ENCODE data around the gene DCC. TPM values are rescaled to one million over a fixed set of nuclear protein-coding genes. Genes with fewer than 3 reads are reported as not detected.

DCC gene
- total and polyA plus RNA-seq, 2 experiments from 2014 or later, result not detected

DNA sequence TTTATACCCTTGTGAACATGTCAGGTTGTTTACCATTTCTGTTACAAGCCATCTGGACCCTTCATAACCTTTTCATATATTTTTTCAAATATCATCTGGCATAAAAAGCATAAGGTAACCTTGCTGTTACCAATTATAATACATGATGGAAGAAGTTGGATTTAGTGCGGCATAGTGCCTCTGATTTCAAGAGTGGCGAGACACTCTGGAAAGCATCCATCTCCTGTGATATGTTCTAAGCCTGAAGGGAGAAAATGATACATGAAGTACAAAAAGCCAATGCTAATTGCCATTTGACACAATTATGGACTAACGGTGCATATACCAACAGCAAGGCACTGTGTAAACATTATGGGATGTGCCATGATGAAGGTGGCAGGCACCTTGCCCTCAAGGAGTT, 75.1 kb downstream of the DCC start:
- in situ Hi-C loops (cut with MboI), result no loop called here
- TF ChIP-seq EZH2 (IDR thresholded peaks at IDR 0.05; ENCODE audit: insufficient read depth, poor library complexity, severe bottlenecking) (no peak), EZH2phosphoT487 (IDR thresholded peaks at IDR 0.05; ENCODE audit: insufficient read depth, low read depth) (no peak)
- H3K27me3 ChIP-seq (replicated peaks; ENCODE audit: insufficient read depth), result no peaks in the 10 kb centered on the region
- no peaks in the 10 kb centered on the region for H4K20me1 ChIP-seq (ENCODE audit: insufficient read depth)
- no peaks in the 10 kb centered on the region for H3K9me2 ChIP-seq (ENCODE audit: insufficient read depth)
- H3F3A ChIP-seq (ENCODE audit: insufficient read depth), result no peaks in the 10 kb centered on the region
- no peak overlapping the region for H3K4me2 ChIP-seq (ENCODE audit: unreplicated experiment)
- no peak overlapping the region for H2AFZ ChIP-seq
- H3K79me2 ChIP-seq (ENCODE audit: insufficient read depth), result no peaks in the 10 kb centered on the region
- no peak overlapping the region for H3K4me3 ChIP-seq
- no peaks in the 10 kb centered on the region for H3K36me3 ChIP-seq (ENCODE audit: low read depth)
- no peaks in the 10 kb centered on the region for H3K9me3 ChIP-seq (ENCODE audit: low read depth)
- no peak overlapping the region for H3K27ac ChIP-seq
- DNase-seq, result no peak
- no peaks in the 10 kb centered on the region for H3K4me1 ChIP-seq (ENCODE audit: insufficient read depth)
- no peak overlapping the region for H3K9ac ChIP-seq
- 43 to 52% methylated on average over 3 of the region's 3 CpGs for WGBS, 2 experiments (ENCODE audit: low coverage in 1 of 2, low lambda C conversion rate in 2 of 2, missing lambda C conversion rate in 2 of 2)

DNA sequence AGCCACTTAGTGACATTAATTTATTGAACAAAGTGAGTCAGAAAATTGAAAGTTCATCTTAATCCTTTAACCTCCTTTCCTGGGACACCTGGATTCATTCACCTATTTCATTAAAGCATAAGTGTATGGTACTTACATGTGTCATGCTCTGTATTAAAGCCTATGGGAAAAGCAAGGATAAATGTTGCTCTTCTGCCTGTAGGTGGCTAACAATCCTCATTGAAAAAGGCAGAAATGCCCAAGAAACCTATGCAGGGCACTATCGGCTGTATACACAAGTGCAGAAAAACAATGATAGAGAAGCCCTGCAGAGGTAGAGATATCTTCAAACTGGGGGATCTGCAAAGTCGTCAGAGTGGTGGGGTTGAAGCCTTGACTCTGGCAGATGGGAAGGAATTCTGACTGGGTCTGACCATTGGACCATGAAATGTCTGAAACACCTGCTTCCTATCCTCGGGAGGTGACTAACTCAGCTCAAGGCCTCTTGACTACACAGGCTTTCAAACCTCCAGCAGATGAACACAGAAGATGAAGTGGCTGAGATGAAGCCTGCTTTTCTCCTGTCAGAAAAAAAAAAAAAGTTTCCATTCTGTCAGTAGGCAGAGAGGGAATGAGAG, 83.1 kb downstream of the DCC start:
- Histone ChIP-seq H3K4me2 (ENCODE audit: unreplicated experiment) (no peak overlapping the region), H3K36me3 (ENCODE audit: low read depth) (no peaks in the 10 kb centered on the region), H3K4me3 (no peak overlapping the region), H3F3A (ENCODE audit: insufficient read depth) (no peaks in the 10 kb centered on the region), H3K9me3 (ENCODE audit: low read depth) (no peaks in the 10 kb centered on the region), H3K4me1 (ENCODE audit: insufficient read depth) (no peaks in the 10 kb centered on the region), H3K79me2 (ENCODE audit: insufficient read depth) (no peaks in the 10 kb centered on the region), H2AFZ (no peak overlapping the region), H3K27ac (no peak overlapping the region), H3K9me2 (ENCODE audit: insufficient read depth) (no peaks in the 10 kb centered on the region), H3K9ac (no peak overlapping the region), H4K20me1 (ENCODE audit: insufficient read depth) (no peaks in the 10 kb centered on the region), H3K27me3 (replicated peaks; ENCODE audit: insufficient read depth) (no peaks in the 10 kb centered on the region)
- WGBS, 2 experiments (ENCODE audit: low coverage in 1 of 2, low lambda C conversion rate in 2 of 2, missing lambda C conversion rate in 2 of 2), result 17 to 21% methylated on average over 3 of the region's 3 CpGs
- in situ Hi-C loops (cut with MboI), result no loop called here
- DNase-seq, result no peak
- TF ChIP-seq EZH2phosphoT487 (IDR thresholded peaks at IDR 0.05; ENCODE audit: insufficient read depth, low read depth) (no peak), EZH2 (IDR thresholded peaks at IDR 0.05; ENCODE audit: insufficient read depth, poor library complexity, severe bottlenecking) (no peak)

DNA sequence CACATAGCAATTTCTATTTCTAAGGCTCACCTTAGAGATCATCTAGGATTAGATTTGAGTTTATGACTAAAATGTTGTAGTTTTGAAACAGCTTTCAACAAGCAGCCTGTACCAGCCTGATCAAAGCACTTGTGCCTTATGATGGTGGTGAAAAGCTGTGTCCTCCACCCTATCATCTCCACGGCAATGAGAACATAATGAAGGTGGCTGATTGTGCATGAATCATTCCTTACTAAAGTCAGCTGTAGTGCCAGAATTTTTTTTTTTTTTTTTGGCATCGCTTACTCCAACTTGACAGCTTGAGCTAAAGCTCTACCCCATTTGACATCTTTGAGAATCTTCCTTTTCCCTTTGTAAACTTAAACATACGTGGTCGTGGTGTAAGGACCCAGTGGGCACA, 86.0 kb downstream of the DCC start:
- Histone ChIP-seq H3K4me3 (no peak overlapping the region), H2AFZ (no peak overlapping the region), H3K4me1 (ENCODE audit: insufficient read depth) (no peaks in the 10 kb centered on the region), H3K79me2 (ENCODE audit: insufficient read depth) (no peaks in the 10 kb centered on the region), H3K27ac (no peak overlapping the region), H3K9me2 (ENCODE audit: insufficient read depth) (no peaks in the 10 kb centered on the region), H3K9me3 (ENCODE audit: low read depth) (no peaks in the 10 kb centered on the region), H3F3A (ENCODE audit: insufficient read depth) (no peaks in the 10 kb centered on the region), H3K9ac (no peak overlapping the region), H4K20me1 (ENCODE audit: insufficient read depth) (no peaks in the 10 kb centered on the region), H3K36me3 (ENCODE audit: low read depth) (no peaks in the 10 kb centered on the region), H3K27me3 (replicated peaks; ENCODE audit: insufficient read depth) (no peaks in the 10 kb centered on the region), H3K4me2 (ENCODE audit: unreplicated experiment) (no peak overlapping the region)
- no peak for TF ChIP-seq EZH2phosphoT487 (IDR thresholded peaks at IDR 0.05; ENCODE audit: insufficient read depth, low read depth)
- TF ChIP-seq EZH2 (IDR thresholded peaks at IDR 0.05; ENCODE audit: insufficient read depth, poor library complexity, severe bottlenecking), result no peak
- in situ Hi-C loops (cut with MboI), result no loop called here
- DNase-seq, result no peak
- WGBS, 2 experiments (ENCODE audit: low coverage in 1 of 2, low lambda C conversion rate in 2 of 2, missing lambda C conversion rate in 2 of 2), result 23 to 25% methylated on average over 4 of the region's 4 CpGs

DNA sequence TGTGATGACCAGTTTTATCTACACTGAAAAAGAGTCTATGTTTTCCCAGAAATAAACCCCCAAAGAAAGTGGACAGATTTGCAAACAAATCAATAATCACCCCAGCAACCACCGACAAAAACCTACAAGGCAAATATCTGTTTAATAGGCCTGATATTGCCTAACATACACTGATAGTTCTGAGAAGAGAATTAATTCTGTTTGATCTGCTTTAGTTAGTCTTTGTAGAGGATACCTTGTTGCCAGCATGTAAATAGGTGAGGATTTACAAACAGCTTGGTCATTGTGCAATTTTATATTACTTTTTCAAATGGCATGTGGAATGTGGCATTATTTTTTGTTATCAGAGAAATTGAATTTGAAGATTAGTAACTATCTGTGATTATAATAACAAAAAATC, 86.5 kb downstream of the DCC start:
- 55 to 60% methylated on average over 1 of the region's 1 CpG for WGBS, 2 experiments (ENCODE audit: low coverage in 1 of 2, low lambda C conversion rate in 2 of 2, missing lambda C conversion rate in 2 of 2)
- Histone ChIP-seq H3F3A (ENCODE audit: insufficient read depth) (no peaks in the 10 kb centered on the region), H3K79me2 (ENCODE audit: insufficient read depth) (no peaks in the 10 kb centered on the region), H3K9me2 (ENCODE audit: insufficient read depth) (no peaks in the 10 kb centered on the region), H3K4me1 (ENCODE audit: insufficient read depth) (no peaks in the 10 kb centered on the region), H3K27ac (no peak overlapping the region), H2AFZ (no peak overlapping the region), H3K4me2 (ENCODE audit: unreplicated experiment) (no peak overlapping the region), H3K27me3 (replicated peaks; ENCODE audit: insufficient read depth) (no peaks in the 10 kb centered on the region), H4K20me1 (ENCODE audit: insufficient read depth) (no peaks in the 10 kb centered on the region), H3K4me3 (no peak overlapping the region), H3K9ac (no peak overlapping the region), H3K9me3 (ENCODE audit: low read depth) (no peaks in the 10 kb centered on the region), H3K36me3 (ENCODE audit: low read depth) (no peaks in the 10 kb centered on the region)
- DNase-seq, result no peak
- TF ChIP-seq EZH2 (IDR thresholded peaks at IDR 0.05; ENCODE audit: insufficient read depth, poor library complexity, severe bottlenecking) (no peak), EZH2phosphoT487 (IDR thresholded peaks at IDR 0.05; ENCODE audit: insufficient read depth, low read depth) (no peak)
- in situ Hi-C loops (cut with MboI), result no loop called here
